K562 (cell line): ENCODE data around the gene SLC26A11. TPM values are rescaled to one million over a fixed set of nuclear protein-coding genes. Genes with fewer than 3 reads are reported as not detected.

Experiments used
- ATAC-seq: fragments of 200-7000 bp; cut with Tn5 transposase; 3 replicates; pipeline ENCODE4 v1.9.1; 2020; ENCODE audit warnings: moderate library complexity
- BruUV-seq: library from RNA; stranded (reverse); fragments of 400-500 nt; replicated peaks from 2 replicates; lab custom pipeline; 2021; lab: Mats Ljungman, UMichigan
- CTCF ChIA-PET: fragments of 300-600 bp; formaldehyde crosslinking; extraction: SDS; loops from one replicate; lab custom pipeline; 2021; ENCODE audit warnings: low intra/inter-chr PET ratio; lab: Yijun Ruan, JAX
- POLR2A ChIA-PET: fragments of 300-600, 350-650 bp; sonication (Branson Sonifier 250); formaldehyde crosslinking; extraction: SDS; loops from one replicate; lab custom pipeline; 2021; ENCODE audit warnings: antibody characterized with exemption, inconsistent platforms; lab: Yijun Ruan, JAX
- DNase-seq, 4 experiments: peaks; one replicate each; pipeline versions ENCODE4 v3.0.0 to v3.0.0-alpha.2; 2011 to 2018; ENCODE audit warnings: low spot score in 3 of 4, mixed read lengths in 3 of 4; ENCODE audit errors: extremely low read depth in 1 of 4
- FAIRE-seq: peaks from 2 replicates; lab custom pipeline; 2011; peaks lifted over from hg19 to GRCh38; lab: Jason Lieb, UNC
- H2AFZ ChIP-seq: 2 replicates; pipeline ENCODE4 v1.6.0; 2011; ENCODE audit warnings: low read depth, low read length, control low read depth, inconsistent platforms
- H3K27ac ChIP-seq: fragments of 200-600 bp; 3 replicates; pipeline ENCODE4 v1.8.0; 2011; ENCODE audit warnings: low read depth, mild to moderate bottlenecking, control low read depth, inconsistent platforms, low read length, moderate library complexity, mixed read lengths; ENCODE audit errors: extremely low read depth
- H3K27me3 ChIP-seq, 2 experiments: fragments of 300-600 bp in 1 of 2; 2 replicates in 1 of 2; 3 replicates in 1 of 2; pipeline versions ENCODE4 v1.6.0 to v1.8.0; 2011; ENCODE audit warnings: inconsistent platforms in 2 of 2, low read length in 2 of 2, mild to moderate bottlenecking in 1 of 2, mixed read lengths in 1 of 2, moderate library complexity in 1 of 2; ENCODE audit not compliant: control insufficient read depth in 2 of 2, insufficient read depth in 2 of 2
- H3K36me3 ChIP-seq: fragments of 300-600 bp; 3 replicates; pipeline ENCODE4 v1.8.0; 2011; ENCODE audit warnings: mild to moderate bottlenecking, low read length, inconsistent platforms; ENCODE audit not compliant: control insufficient read depth, insufficient read depth
- H3K4me1 ChIP-seq, 2 experiments: fragments of 200-600 bp in 1 of 2; replicated peaks in 1 of 2; 2 replicates in 1 of 2; 3 replicates in 1 of 2; pipeline versions ENCODE4 v1.5.1 to v1.8.0; 2011; ENCODE audit warnings: inconsistent platforms in 2 of 2, low read length in 2 of 2, mild to moderate bottlenecking in 1 of 2, mixed read lengths in 1 of 2, moderate library complexity in 1 of 2; ENCODE audit not compliant: control insufficient read depth in 2 of 2, insufficient read depth in 2 of 2
- H3K4me2 ChIP-seq: 2 replicates; pipeline ENCODE4 v1.6.1; 2011; ENCODE audit warnings: low read length, control low read depth, inconsistent platforms, mixed read lengths; ENCODE audit not compliant: insufficient read depth
- H3K4me3 ChIP-seq: fragments of 200-600 bp; sonication (generic), shearing (Covaris generic); 2 replicates; pipeline ENCODE4 v1.5.1; 2016; ENCODE audit warnings: control low read depth, inconsistent platforms
- H3K79me2 ChIP-seq: fragments of 200-600 bp; 3 replicates; pipeline ENCODE4 v1.8.0; 2011; ENCODE audit warnings: low read length, inconsistent platforms; ENCODE audit not compliant: control insufficient read depth, insufficient read depth
- H3K9ac ChIP-seq, 2 experiments: 2 replicates each; pipeline versions ENCODE4 v1.6.0 to v1.6.1; 2011; ENCODE audit warnings: low read depth in 2 of 2, low read length in 2 of 2, control low read depth in 1 of 2, inconsistent platforms in 1 of 2, mild to moderate bottlenecking in 1 of 2, mixed read lengths in 1 of 2; ENCODE audit not compliant: insufficient read depth in 1 of 2
- H3K9me1 ChIP-seq: one replicate; pipeline ENCODE4 v1.6.0; 2011; ENCODE audit warnings: inconsistent platforms, mild to moderate bottlenecking, low read length, moderate library complexity; ENCODE audit not compliant: control insufficient read depth, insufficient read depth
- H3K9me3 ChIP-seq: replicated peaks from 2 replicates; pipeline ENCODE4 v1.5.1; 2011; ENCODE audit warnings: low read depth, low read length, inconsistent platforms; ENCODE audit not compliant: control insufficient read depth, insufficient read depth
- H4K20me1 ChIP-seq: replicated peaks from 2 replicates; pipeline ENCODE4 v1.6.1; 2011; ENCODE audit warnings: low read length, inconsistent platforms, mixed read lengths; ENCODE audit not compliant: control insufficient read depth, insufficient read depth
- BCOR ChIP-seq: fragments of 450-650 bp; IDR thresholded peaks from 2 replicates; pipeline ENCODE4 v1.6.1; 2016
- CHAMP1 ChIP-seq: fragments of 450-650 bp; IDR thresholded peaks from 2 replicates; pipeline ENCODE4 v1.6.1; 2016; ENCODE audit warnings: mild to moderate bottlenecking
- DNMT1 ChIP-seq: fragments of 450-650 bp; IDR thresholded peaks from 2 replicates; pipeline ENCODE4 v1.6.1; 2016; ENCODE audit warnings: antibody characterized with exemption, mild to moderate bottlenecking
- ILK ChIP-seq: fragments of 450-650 bp; IDR thresholded peaks from 2 replicates; pipeline ENCODE4 v1.6.1; 2016; ENCODE audit warnings: missing genetic modification characterization, low read depth, mild to moderate bottlenecking, missing compliant biosample characterization, moderate library complexity, borderline replicate concordance
- JUNB ChIP-seq: fragments of 450-650 bp; formaldehyde crosslinking; conservative IDR thresholded peaks from 2 replicates; pipeline ENCODE4 v1.4.0; 2020; ENCODE audit warnings: mild to moderate bottlenecking
- NR3C1 ChIP-seq: sonication (generic); formaldehyde crosslinking; IDR thresholded peaks from 2 replicates; pipeline ENCODE4 v1.8.1; 2022; ENCODE audit warnings: missing genetic modification reagents
- STAT5B ChIP-seq: fragments of 250-450 bp; sonication (Bioruptor Pico); IDR thresholded peaks from 2 replicates; pipeline ENCODE4 v1.8.0; 2021; ENCODE audit warnings: mild to moderate bottlenecking, inconsistent platforms
- ZBTB49 ChIP-seq: sonication (generic); formaldehyde crosslinking; IDR thresholded peaks from 2 replicates; pipeline ENCODE4 v1.8.0; 2022; ENCODE audit warnings: missing genetic modification reagents, mild to moderate bottlenecking, borderline replicate concordance
- ZNF253 ChIP-seq: fragments of 250-450 bp; sonication (Bioruptor Pico); conservative IDR thresholded peaks from 2 replicates; pipeline ENCODE4 v1.6.1; 2021; ENCODE audit warnings: mild to moderate bottlenecking
- ZNF311 ChIP-seq: fragments of 250-450 bp; sonication (Bioruptor Pico); IDR thresholded peaks from 2 replicates; pipeline ENCODE4 v1.4.0; 2020; ENCODE audit warnings: mild to moderate bottlenecking, moderate library complexity
- WGBS: fragments of 100-300 bp; shearing (Covaris generic); methylation state at CpG from one replicate; pipeline ENCODE4 v1.1.6; 2016; ENCODE audit warnings: low coverage, mixed read lengths; ENCODE audit not compliant: insufficient coverage; ENCODE audit errors: missing lambda C conversion rate; 5-methylcytosine and 5-hydroxymethylcytosine counted together
- in situ Hi-C: fragments of 300-500 bp; cut with MboI; formaldehyde crosslinking; loops from 4 replicates; pipeline ENCODE4 v1.15.0; 2018; ENCODE audit warnings: inconsistent platforms, mixed read lengths
- intact Hi-C: fragments of 100-400 bp; cut with micrococcal nuclease; formaldehyde crosslinking; loops from 2 replicates; pipeline ENCODE4 v1.14.2; 2022
- polyA plus RNA-seq, 8 experiments: library from polyadenylated mRNA; depleted of rRNA in 4 of 8; stranded (reverse) in 5 of 8; unstranded in 3 of 8; fragments of >200 nt; fragmentation: Nextera tagmentation in 2 of 8; fragmentation: Illumina TruSeq in 1 of 8; extraction: Ambion mirVana in 2 of 8; extraction: Trizol in 1 of 8; gene quantifications; 2 replicates each; pipeline versions ENCODE4 v1.2.1 to v1.2.3, GENCODE V29; 2011 to 2014; ENCODE audit warnings: inconsistent platforms in 1 of 8, missing spikeins in 1 of 8
- total RNA-seq, 7 experiments: library from RNA; depleted of rRNA in 6 of 7; stranded (reverse); fragments of >200 nt in 6 of 7; fragmentation: Illumina TruSeq in 2 of 7; extraction: Trizol in 2 of 7; gene quantifications; 2 replicates each; pipeline versions ENCODE4 v1.2.1 to v1.2.3, GENCODE V29; 2011 to 2021; ENCODE audit warnings: low replicate concordance in 1 of 7
- TF ChIP-seq, protein P1 (sequence below), 2 experiments: IDR thresholded peaks in 1 of 2; conservative IDR thresholded peaks in 1 of 2; 2 replicates each; pipeline ENCODE4 v1.6.1; 2016; ENCODE audit warnings: low read depth in 2 of 2, mild to moderate bottlenecking in 1 of 2, missing compliant biosample characterization in 1 of 2, missing genetic modification characterization in 1 of 2, moderate library complexity in 1 of 2
- TF ChIP-seq, protein P2 (sequence below): fragments of 250-450 bp; sonication (Bioruptor Pico); IDR thresholded peaks from 2 replicates; pipeline ENCODE4 v1.4.0; 2020; ENCODE audit warnings: mild to moderate bottlenecking, moderate library complexity

SLC26A11 gene
- total and polyA plus RNA-seq, 9 of the 15 experiments (the other 6 are each of a cell fraction or from before 2014, with no cell fraction given) = 0.06 to 3.1 (median 1.2) TPM; not detected in 1

GRCh38 chr17:80208050-80208449, 12.2 kb upstream of the SLC26A11 start:
- BruUV-seq = no TSS peak
- 85% methylated on average over 14 of the region's 16 CpGs for WGBS
- DNase-seq (no peak), ATAC-seq (no peak; the same call in 2 of the 3 replicates), FAIRE-seq (no peak)
- H3K36me3 ChIP-seq = peaks cover 28% of the 10 kb centered on the region; the same call in 1 of the 3 replicates
- CTCF ChIA-PET = no interaction called here
- H4K20me1 ChIP-seq = no peaks in the 10 kb centered on the region
- no peak overlapping the region for H2AFZ ChIP-seq
- no peaks in the 10 kb centered on the region for H3K79me2 ChIP-seq
- H3K9me3 ChIP-seq = no peaks in the 10 kb centered on the region
- H3K9me1 ChIP-seq = no peaks in the 10 kb centered on the region
- intact Hi-C loops (no loop called here), in situ Hi-C loops (no loop called here)
- H3K9ac ChIP-seq = no peak overlapping the region
- H3K27me3 ChIP-seq = no peaks in the 10 kb centered on the region
- no peak overlapping the region for H3K4me2 ChIP-seq
- H3K27ac ChIP-seq = no peak overlapping the region
- peaks cover 0 to 25% of the 10 kb centered on the region in 2 experiments; a peak in 2 of 5 replicates for H3K4me1 ChIP-seq
- H3K4me3 ChIP-seq = no peak overlapping the region
- POLR2A ChIA-PET = interaction anchor here (0.9 kb wide), 1 partner anchor 11 kb away, joined by 4 read pairs; no protein-coding TSS in a partner anchor
- TF ChIP-seq BCOR (no peak), ZNF311 (CRISPR knock-in tag) (no peak), ILK (tag) (no peak), NR3C1 (CRISPR knock-in tag) (no peak), DNMT1 (no peak), STAT5B (CRISPR knock-in tag) (no peak), ZBTB49 (CRISPR knock-in tag) (no peak), CHAMP1 (no peak), JUNB (no peak), ZNF253 (CRISPR knock-in tag) (no peak)
- TF ChIP-seq, protein P1, sequence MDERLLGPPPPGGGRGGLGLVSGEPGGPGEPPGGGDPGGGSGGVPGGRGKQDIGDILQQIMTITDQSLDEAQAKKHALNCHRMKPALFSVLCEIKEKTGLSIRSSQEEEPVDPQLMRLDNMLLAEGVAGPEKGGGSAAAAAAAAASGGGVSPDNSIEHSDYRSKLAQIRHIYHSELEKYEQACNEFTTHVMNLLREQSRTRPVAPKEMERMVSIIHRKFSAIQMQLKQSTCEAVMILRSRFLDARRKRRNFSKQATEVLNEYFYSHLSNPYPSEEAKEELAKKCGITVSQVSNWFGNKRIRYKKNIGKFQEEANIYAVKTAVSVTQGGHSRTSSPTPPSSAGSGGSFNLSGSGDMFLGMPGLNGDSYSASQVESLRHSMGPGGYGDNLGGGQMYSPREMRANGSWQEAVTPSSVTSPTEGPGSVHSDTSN (CRISPR knock-in tag; IDR thresholded peaks at IDR 0.05; ENCODE audit: low read depth) = no peak
- TF ChIP-seq, protein P1 (tag; conservative IDR thresholded peaks at IDR 0.05; ENCODE audit: low read depth) = no peak
- TF ChIP-seq, protein P2, sequence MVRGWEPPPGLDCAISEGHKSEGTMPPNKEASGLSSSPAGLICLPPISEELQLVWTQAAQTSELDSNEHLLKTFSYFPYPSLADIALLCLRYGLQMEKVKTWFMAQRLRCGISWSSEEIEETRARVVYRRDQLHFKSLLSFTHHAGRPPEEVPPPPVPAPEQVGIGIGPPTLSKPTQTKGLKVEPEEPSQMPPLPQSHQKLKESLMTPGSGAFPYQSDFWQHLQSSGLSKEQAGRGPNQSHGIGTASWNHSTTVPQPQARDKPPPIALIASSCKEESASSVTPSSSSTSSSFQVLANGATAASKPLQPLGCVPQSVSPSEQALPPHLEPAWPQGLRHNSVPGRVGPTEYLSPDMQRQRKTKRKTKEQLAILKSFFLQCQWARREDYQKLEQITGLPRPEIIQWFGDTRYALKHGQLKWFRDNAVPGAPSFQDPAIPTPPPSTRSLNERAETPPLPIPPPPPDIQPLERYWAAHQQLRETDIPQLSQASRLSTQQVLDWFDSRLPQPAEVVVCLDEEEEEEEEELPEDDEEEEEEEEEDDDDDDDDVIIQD = no peak
